NCI-H146 treated with DMSO at 0.1 percent for 48 hours (cell line): ENCODE data around the gene CDCP1.

Experiments
- DNase-seq: peaks from one replicate; lab custom pipeline; 2025; ENCODE audit not compliant: unreplicated experiment; lab: John Stamatoyannopoulos, UW

CDCP1 gene

GRCh38 chr3:45116350-45116749 lies 29.8 kb downstream of the CDCP1 start:
- DNase-seq, result no peak

GRCh38 chr3:45113625-45114050 lies 32.5 kb downstream of the CDCP1 start:
- DNase-seq, result no peak

- no peak for DNase-seq
These were observed 33.2 kb downstream of the CDCP1 start for GRCh38 chr3:45112939-45113338.

- DNase-seq, result no peak
These were observed 35.7 kb downstream of the CDCP1 start for GRCh38 chr3:45110509-45110833.

GRCh38 chr3:45109771-45110508 lies 36.2 kb downstream of the CDCP1 start:
- DNase-seq, result no peak

GRCh38 chr3:45106874-45107273 lies 39.3 kb downstream of the CDCP1 start:
- no peak for DNase-seq

- DNase-seq, result no peak
These were observed 40.1 kb downstream of the CDCP1 start for GRCh38 chr3:45105855-45106671.

GRCh38 chr3:45104715-45105711 lies 41.2 kb downstream of the CDCP1 start:
- no peak for DNase-seq

- DNase-seq, result no peak
These were observed 42.1 kb downstream of the CDCP1 start for GRCh38 chr3:45103753-45104714.

- DNase-seq, result no peak
These were observed 42.8 kb downstream of the CDCP1 start for GRCh38 chr3:45103334-45103733.

GRCh38 chr3:45100981-45101407 lies 45.2 kb downstream of the CDCP1 start:
- no peak for DNase-seq

- no peak for DNase-seq
These were observed 47.9 kb downstream of the CDCP1 start for GRCh38 chr3:45098310-45098709.

GRCh38 chr3:45097296-45097883 lies 48.8 kb downstream of the CDCP1 start:
- DNase-seq, result no peak

GRCh38 chr3:45095916-45096526 lies 50.2 kb downstream of the CDCP1 start:
- no peak for DNase-seq

- no peak for DNase-seq
These were observed 53.0 kb downstream of the CDCP1 start for GRCh38 chr3:45093176-45093575.

GRCh38 chr3:45092132-45093031 lies 53.8 kb downstream of the CDCP1 start:
- DNase-seq, result no peak

GRCh38 chr3:45090855-45091254 lies 55.3 kb downstream of the CDCP1 start:
- DNase-seq, result no peak
